Ascending aorta (tissue), 2 donors: ENCODE measurements around the gene GPC5. TPM values are rescaled to one million over a fixed set of nuclear protein-coding genes. Genes with fewer than 3 reads are reported as not detected.

Experiments used
- DNase-seq, 2 donors: peaks; one replicate each; pipeline ENCODE4 v3.0.0-alpha.2; 2019; ENCODE audit warnings: low spot score in 2 of 2
- H3K27ac ChIP-seq, 2 donors: fragments of 200-600 bp; sonication (generic); one replicate each; pipeline ENCODE4 v1.5.1; 2016 to 2017; ENCODE audit warnings: mild to moderate bottlenecking in 1 of 2
- H3K27me3 ChIP-seq: fragments of 200-600 bp; sonication (generic); one replicate; pipeline ENCODE4 v1.5.1; 2017
- H3K36me3 ChIP-seq, 2 donors: fragments of 200-600 bp; sonication (generic); one replicate each; pipeline ENCODE4 v1.5.1; 2016
- H3K4me1 ChIP-seq, 2 donors: fragments of 200-600 bp; sonication (generic); one replicate each; pipeline ENCODE4 v1.5.1; 2016 to 2017; ENCODE audit warnings: mild to moderate bottlenecking in 1 of 2
- H3K4me3 ChIP-seq, 2 donors: fragments of 200-600 bp; sonication (generic); one replicate each; pipeline ENCODE4 v1.5.1; 2016 to 2017; ENCODE audit warnings: mild to moderate bottlenecking in 1 of 2
- H3K9me3 ChIP-seq, 2 donors: fragments of 200-600 bp; sonication (generic); one replicate each; pipeline ENCODE4 v1.5.1; 2016
- intact Hi-C: fragments of 100-400 bp; cut with DNase I; formaldehyde crosslinking; loops from one replicate; pipeline ENCODE4 v1.15.1; 2023
- total RNA-seq: library from RNA; depleted of rRNA; stranded (reverse); fragments of >200 nt; gene quantifications from one replicate; pipeline ENCODE4 v1.1.0, GENCODE V29; 2016
- TF ChIP-seq, protein P1 (sequence below), 3 experiments: fragments of 200-600 bp in 2 of 3; fragments of 450-650 bp in 1 of 3; sonication (generic) in 2 of 3; IDR thresholded peaks; one replicate each; pipeline ENCODE4 v1.5.1; 2016 to 2019; ENCODE audit warnings: antibody characterized with exemption in 3 of 3, mild to moderate bottlenecking in 1 of 3, moderate library complexity in 1 of 3

The GPC5 gene
- total RNA-seq, 1 donor from 2014 or later, result not detected

DNA sequence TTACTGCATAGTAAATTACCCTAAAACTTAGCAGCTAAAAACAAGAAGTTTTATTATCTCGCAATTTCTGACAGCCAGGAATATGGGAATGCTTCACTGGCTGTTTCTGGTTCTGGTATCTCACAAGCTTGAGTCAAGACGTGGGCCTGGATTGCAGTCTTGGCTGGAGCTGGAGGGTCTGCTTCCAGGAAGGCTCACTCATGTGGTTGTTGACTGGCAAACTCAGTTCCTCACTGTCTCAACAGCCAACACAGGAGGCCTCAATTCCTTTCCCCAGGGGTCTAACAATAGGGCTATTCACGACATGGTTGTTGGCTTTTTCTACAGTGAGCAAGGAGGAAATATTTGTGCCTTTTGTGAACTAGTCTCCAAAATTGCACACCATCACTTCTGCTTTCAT, 146.3 kb downstream of the GPC5 start:
- intact Hi-C loops, result no loop called here
- Histone ChIP-seq H3K4me3 (no peak overlapping the region), H3K27ac (no peak overlapping the region), H3K27me3 (no peaks in the 10 kb centered on the region), H3K4me1 (no peaks in the 10 kb centered on the region), H3K9me3 (no peaks in the 10 kb centered on the region), H3K36me3 (no peaks in the 10 kb centered on the region)
- no peak for DNase-seq
- TF ChIP-seq, protein P1, sequence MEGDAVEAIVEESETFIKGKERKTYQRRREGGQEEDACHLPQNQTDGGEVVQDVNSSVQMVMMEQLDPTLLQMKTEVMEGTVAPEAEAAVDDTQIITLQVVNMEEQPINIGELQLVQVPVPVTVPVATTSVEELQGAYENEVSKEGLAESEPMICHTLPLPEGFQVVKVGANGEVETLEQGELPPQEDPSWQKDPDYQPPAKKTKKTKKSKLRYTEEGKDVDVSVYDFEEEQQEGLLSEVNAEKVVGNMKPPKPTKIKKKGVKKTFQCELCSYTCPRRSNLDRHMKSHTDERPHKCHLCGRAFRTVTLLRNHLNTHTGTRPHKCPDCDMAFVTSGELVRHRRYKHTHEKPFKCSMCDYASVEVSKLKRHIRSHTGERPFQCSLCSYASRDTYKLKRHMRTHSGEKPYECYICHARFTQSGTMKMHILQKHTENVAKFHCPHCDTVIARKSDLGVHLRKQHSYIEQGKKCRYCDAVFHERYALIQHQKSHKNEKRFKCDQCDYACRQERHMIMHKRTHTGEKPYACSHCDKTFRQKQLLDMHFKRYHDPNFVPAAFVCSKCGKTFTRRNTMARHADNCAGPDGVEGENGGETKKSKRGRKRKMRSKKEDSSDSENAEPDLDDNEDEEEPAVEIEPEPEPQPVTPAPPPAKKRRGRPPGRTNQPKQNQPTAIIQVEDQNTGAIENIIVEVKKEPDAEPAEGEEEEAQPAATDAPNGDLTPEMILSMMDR (IDR thresholded peaks at IDR 0.05), result no peak

DNA sequence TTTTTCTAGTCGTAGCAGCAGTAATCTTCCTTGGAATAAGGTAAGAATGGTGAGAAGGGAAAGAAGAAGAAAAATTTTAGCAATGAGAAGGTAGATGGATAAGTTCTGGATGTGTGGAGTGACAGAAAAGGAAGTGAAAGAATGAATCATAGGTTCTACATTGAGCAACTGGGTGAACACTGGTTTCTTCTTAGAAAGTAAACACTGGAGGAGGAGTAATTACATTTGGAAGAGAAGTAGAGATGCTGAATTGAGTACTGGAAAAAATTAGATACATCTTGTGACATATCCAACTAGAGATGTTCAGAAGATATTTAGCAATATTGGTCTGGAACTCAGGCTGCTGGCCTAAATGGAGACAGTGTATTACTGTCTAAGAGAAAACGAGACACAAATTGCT, 148.5 kb downstream of the GPC5 start:
- Histone ChIP-seq H3K36me3 (no peaks in the 10 kb centered on the region), H3K4me1 (no peaks in the 10 kb centered on the region), H3K27me3 (no peaks in the 10 kb centered on the region), H3K27ac (no peak overlapping the region), H3K9me3 (no peaks in the 10 kb centered on the region), H3K4me3 (no peak overlapping the region)
- intact Hi-C loops, result no loop called here
- no peak for DNase-seq
- TF ChIP-seq, protein P1 (IDR thresholded peaks at IDR 0.05), result no peak

DNA sequence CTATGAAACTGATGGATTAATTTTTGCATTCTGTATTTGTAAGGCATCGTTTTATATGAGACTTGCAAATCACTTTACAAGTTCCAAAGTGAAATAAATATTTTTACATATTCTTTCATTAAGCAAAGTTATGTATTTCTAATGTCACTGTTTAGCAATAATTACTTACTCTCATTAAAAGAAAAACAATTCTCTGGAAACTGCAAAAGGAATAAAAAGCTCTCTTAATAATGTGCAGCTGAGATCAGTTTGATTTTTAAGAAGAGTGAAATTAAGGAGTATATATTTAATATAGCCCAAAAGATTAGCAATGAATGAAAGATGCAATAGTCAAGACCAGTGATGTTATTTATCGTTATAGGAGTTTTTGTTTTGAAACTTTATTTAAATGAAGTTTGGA, 155.2 kb downstream of the GPC5 start:
- no peaks in the 10 kb centered on the region for H3K4me1 ChIP-seq
- TF ChIP-seq, protein P1 (IDR thresholded peaks at IDR 0.05), result no peak
- no peak overlapping the region for H3K4me3 ChIP-seq
- no peak overlapping the region for H3K27ac ChIP-seq
- no peaks in the 10 kb centered on the region for H3K36me3 ChIP-seq
- intact Hi-C loops, result no loop called here
- no peaks in the 10 kb centered on the region for H3K9me3 ChIP-seq
- H3K27me3 ChIP-seq, result no peaks in the 10 kb centered on the region
- no peak for DNase-seq

DNA sequence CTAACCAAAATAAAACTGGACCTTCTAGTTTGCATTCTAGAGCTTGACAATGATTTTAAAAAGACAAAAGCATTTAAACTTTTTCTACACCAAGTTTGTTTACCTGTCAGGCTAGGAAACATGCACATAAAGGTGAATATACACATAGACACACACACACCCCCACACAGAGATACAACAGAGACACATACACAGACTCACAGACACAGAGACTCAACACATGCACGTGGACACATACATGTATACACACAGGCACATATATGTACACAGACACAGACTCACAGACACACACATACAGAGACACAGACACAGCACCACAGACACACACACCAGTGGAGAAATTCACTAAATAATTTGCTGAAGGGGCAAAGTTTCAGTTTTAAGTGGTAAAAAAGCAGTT, 155.7 kb downstream of the GPC5 start:
- Histone ChIP-seq H3K4me1 (no peaks in the 10 kb centered on the region), H3K9me3 (no peaks in the 10 kb centered on the region), H3K27ac (no peak overlapping the region), H3K4me3 (no peak overlapping the region), H3K36me3 (no peaks in the 10 kb centered on the region), H3K27me3 (no peaks in the 10 kb centered on the region)
- TF ChIP-seq, protein P1 (IDR thresholded peaks at IDR 0.05), result no peak
- intact Hi-C loops, result no loop called here
- DNase-seq, result no peak

DNA sequence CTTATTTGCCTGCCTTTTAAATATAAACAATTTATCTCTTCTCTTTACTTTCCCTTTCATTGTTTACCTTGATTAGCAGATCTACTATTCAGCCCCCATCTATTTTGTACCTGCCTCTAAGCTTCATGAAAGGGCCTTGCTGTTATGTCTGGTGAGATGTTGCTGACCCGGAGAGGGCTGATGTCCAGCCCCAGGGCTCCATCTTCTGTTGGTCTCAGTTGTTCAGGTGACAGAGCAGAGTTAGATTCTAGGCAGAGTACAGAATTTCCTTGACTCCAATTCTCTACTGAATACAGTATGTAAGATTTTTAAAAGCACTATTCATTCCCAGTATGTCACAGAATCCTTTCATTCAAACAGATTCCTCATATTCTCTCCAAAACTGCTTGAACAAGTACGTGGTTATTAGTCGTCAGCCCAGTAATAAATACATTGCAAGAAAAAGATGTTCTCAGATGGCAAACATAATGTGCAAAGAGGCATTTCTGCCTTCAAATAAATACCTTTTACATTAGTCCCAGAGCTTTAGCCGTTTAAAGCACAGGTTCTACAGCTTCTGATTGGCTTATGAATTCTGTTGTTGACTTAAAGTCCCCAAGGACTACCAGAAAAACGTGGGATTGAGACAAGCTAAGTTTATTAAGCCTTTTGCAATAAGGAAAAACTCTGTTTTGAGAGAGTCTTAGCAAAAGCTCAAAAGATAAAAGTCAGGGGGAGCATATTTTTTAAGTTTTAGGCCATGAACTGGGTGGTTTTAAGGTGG, 159.1 kb downstream of the GPC5 start:
- no peak for DNase-seq
- intact Hi-C loops, result no loop called here
- Histone ChIP-seq H3K27me3 (no peaks in the 10 kb centered on the region), H3K9me3 (no peaks in the 10 kb centered on the region), H3K4me1 (no peaks in the 10 kb centered on the region), H3K4me3 (no peak overlapping the region), H3K27ac (no peak overlapping the region), H3K36me3 (no peaks in the 10 kb centered on the region)
- TF ChIP-seq, protein P1 (IDR thresholded peaks at IDR 0.05), result no peak
